HS-27A (cell line): ENCODE measurements around the gene ADGRG3.
A peak's percentile ranks its signal among the peaks of the same experiment; 100 is the strongest.

Source experiments
- DNase-seq: peaks from one replicate; pipeline ENCODE4 v3.0.0-alpha.2; 2012; ENCODE audit warnings: low read depth, missing footprints

The ADGRG3 gene

GRCh38 chr16:57736419-57737351 lies 68.6 kb downstream of the ADGRG3 start:
- DNase-seq, result peak; percentile 45

GRCh38 chr16:57738844-57739243 lies 70.7 kb downstream of the ADGRG3 start:
- no peak for DNase-seq
